Adrenal gland (tissue), 12 donors: ENCODE data around the gene ZNF831. TPM values are rescaled to one million over a fixed set of nuclear protein-coding genes. Genes with fewer than 3 reads are reported as not detected.
A peak's percentile ranks its signal among the peaks of the same experiment; 100 is the strongest.

Experiments
- DNase-seq, 7 donors: peaks; one replicate each; pipeline ENCODE4 v3.0.0-alpha.2; 2019 to 2020
- H3K27ac ChIP-seq, 5 donors: fragments of 200-600 bp; sonication (generic) in 4 of 5; 1 replicate in 3 of 5; 2 replicates in 2 of 5; pipeline versions ENCODE4 v1.5.1 to v1.8.0; 2016 to 2020; ENCODE audit warnings: mild to moderate bottlenecking in 1 of 5
- H3K27me3 ChIP-seq: fragments of 200-600 bp; 2 replicates; pipeline ENCODE4 v1.8.0; 2021
- H3K36me3 ChIP-seq, 2 donors: fragments of 200-600 bp; replicated peaks in 1 of 2; 1 replicate in 1 of 2; 2 replicates in 1 of 2; pipeline versions ENCODE4 v1.5.1 to v1.8.0; 2018 to 2022
- H3K4me1 ChIP-seq, 2 donors: fragments of 200-600 bp; replicated peaks in 1 of 2; 1 replicate in 1 of 2; 2 replicates in 1 of 2; pipeline versions ENCODE4 v1.5.1 to v1.8.0; 2018 to 2021
- H3K4me3 ChIP-seq, 4 donors: fragments of 200-600 bp; sonication (generic) in 3 of 4; one replicate each; pipeline ENCODE4 v1.5.1; 2016 to 2018
- H3K9me3 ChIP-seq, 3 donors: fragments of 200-600 bp; sonication (generic) in 1 of 3; replicated peaks in 1 of 3; 1 replicate in 2 of 3; 2 replicates in 1 of 3; pipeline versions ENCODE4 v1.5.1 to v1.8.0; 2016 to 2021
- POLR2A ChIP-seq, 2 donors: fragments of 450-650 bp; IDR thresholded peaks; one replicate each; pipeline ENCODE4 v1.6.1; 2017; ENCODE audit warnings: antibody characterized with exemption in 2 of 2, mild to moderate bottlenecking in 2 of 2, moderate library complexity in 1 of 2
- WGBS, 4 donors: extraction: QIAGEN DNeasy Blood & Tissue Kit in 2 of 4; methylation state at CpG; one replicate each; pipeline versions ENCODE4 v1.1.5 to v1.1.7; 2013 to 2017; 5-methylcytosine and 5-hydroxymethylcytosine counted together
- intact Hi-C, 2 donors: fragments of 100-400 bp; cut with DNase I; formaldehyde crosslinking; loops; one replicate each; pipeline versions ENCODE4 v1.14.1 to v1.15.0; 2022 to 2023
- polyA plus RNA-seq, 3 donors: library from polyadenylated mRNA; stranded (reverse); fragments of 200-250 nt in 2 of 3; fragments of 350-450 nt in 1 of 3; fragmentation: Illumina TruSeq in 1 of 3; extraction: RNeasy Lipid Tissue Mini Kit (QIAGEN cat#74804) in 1 of 3; gene quantifications; one replicate each; pipeline ENCODE4 v1.2.3, GENCODE V29; 2013 to 2014
- total RNA-seq, 9 donors: library from RNA; depleted of rRNA in 4 of 9; stranded (reverse); fragments of >200 nt in 4 of 9; fragments of 120-200 nt in 1 of 9; fragmentation: NEBNext Ultra II Directional in 1 of 9; extraction: Animal tissue kit (Norgen Biotek cat#: 25700) in 1 of 9; gene quantifications; one replicate each; pipeline versions ENCODE4 v1.1.0 to v1.2.4, GENCODE V29; 2013 to 2023
- TF ChIP-seq, protein P1 (sequence below), 6 experiments: fragments of 450-650 bp in 4 of 6; fragments of 200-600 bp in 2 of 6; sonication (generic) in 1 of 6; IDR thresholded peaks; 1 replicate in 5 of 6; 2 replicates in 1 of 6; pipeline versions ENCODE4 v1.5.1 to v1.8.0; 2016 to 2021; ENCODE audit warnings: antibody characterized with exemption in 6 of 6, mild to moderate bottlenecking in 2 of 6, moderate library complexity in 1 of 6
- donor health status: healthy with polysubstance abuse.
- donor health status: Bipolar disorder and iron deficiency.
- donor health status: DM: yes; HTN: yes; CAD: no.
- donor health status: DM: no; HTN: no; CAD: no.
- donor health status: DM: no; HTN: no; CAD: no.
- donor health status: DM: yes; HTN: yes; CAD: no.

Gene ZNF831
- total and polyA plus RNA-seq, 12 donors = 0.05 to 0.61 (median 0.15) TPM

DNA sequence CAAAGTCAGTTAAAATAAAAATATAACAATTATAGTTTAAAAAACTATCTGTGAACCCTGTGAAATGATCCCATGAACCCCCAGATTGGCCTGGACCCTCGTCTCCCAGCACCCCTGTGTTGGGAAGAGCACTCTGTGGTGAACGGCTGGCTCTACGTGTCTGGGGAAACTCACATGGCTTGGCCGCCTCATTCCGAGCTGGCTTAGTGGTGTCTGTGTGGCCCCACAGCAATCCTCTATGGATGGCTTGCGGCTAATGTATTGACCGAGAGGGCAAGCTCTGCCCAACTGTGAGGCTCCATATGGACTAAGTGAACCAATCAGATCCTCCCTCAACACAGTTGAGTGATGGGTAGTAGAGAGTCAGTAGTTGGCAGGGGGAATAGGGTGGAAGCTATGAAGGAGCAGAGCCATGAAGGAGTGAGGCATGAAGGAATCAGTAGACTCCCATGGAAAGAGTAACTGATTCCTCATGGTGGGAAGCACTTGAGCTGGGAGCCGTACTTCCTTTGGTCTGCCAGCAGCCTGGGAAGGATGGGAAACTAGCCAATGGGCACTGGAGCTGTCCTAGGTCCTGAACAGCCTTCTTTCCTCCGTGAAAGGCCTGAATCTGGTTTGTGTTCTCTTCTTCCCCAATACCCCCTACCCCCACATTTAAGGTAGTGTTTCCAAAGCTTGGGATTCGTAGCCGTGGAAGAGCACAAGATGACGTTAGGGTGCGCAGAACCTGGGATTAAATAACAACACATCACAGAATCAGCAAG, 21.6 kb upstream of the ZNF831 start:
- DNase-seq = peak in 1 of 7 donors; percentile 29
- Histone ChIP-seq H3K9me3 (no peaks in the 10 kb centered on the region), H3K27me3 (no peaks in the 10 kb centered on the region), H3K4me1 (peaks cover 0 to 8% of the 10 kb centered on the region in 2 donors), H3K27ac (no peak overlapping the region), H3K36me3 (no peaks in the 10 kb centered on the region), H3K4me3 (no peak overlapping the region)
- intact Hi-C loops = no loop called here
- 71 to 79% (median 73%) methylated on average over 13 of the region's 13 CpGs for WGBS, 4 donors
- no peak for TF ChIP-seq POLR2A (IDR thresholded peaks at IDR 0.05)
- TF ChIP-seq, protein P1, sequence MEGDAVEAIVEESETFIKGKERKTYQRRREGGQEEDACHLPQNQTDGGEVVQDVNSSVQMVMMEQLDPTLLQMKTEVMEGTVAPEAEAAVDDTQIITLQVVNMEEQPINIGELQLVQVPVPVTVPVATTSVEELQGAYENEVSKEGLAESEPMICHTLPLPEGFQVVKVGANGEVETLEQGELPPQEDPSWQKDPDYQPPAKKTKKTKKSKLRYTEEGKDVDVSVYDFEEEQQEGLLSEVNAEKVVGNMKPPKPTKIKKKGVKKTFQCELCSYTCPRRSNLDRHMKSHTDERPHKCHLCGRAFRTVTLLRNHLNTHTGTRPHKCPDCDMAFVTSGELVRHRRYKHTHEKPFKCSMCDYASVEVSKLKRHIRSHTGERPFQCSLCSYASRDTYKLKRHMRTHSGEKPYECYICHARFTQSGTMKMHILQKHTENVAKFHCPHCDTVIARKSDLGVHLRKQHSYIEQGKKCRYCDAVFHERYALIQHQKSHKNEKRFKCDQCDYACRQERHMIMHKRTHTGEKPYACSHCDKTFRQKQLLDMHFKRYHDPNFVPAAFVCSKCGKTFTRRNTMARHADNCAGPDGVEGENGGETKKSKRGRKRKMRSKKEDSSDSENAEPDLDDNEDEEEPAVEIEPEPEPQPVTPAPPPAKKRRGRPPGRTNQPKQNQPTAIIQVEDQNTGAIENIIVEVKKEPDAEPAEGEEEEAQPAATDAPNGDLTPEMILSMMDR (IDR thresholded peaks at IDR 0.05) = no peak

DNA sequence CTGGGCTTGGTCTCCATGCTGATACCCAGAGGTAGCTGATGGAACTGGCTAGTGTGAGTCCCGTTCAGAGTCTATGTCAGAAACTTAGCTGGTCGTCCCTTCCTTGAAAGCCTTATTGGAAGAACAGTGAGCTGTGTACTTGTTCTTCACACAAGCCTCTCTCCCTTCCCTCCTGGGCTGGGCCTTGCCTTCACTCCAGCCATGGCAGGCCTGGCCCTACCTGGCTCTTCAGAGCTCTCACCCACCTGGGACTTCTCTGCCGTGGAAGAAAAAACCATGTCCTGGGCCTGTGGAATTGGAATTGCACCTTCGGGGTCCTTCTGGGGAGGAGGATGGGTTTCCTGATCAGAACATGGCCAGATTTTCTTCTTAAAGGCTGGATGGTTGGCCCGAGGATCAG, 20.3 kb upstream of the ZNF831 start:
- Histone ChIP-seq H3K9me3 (no peaks in the 10 kb centered on the region), H3K27me3 (no peaks in the 10 kb centered on the region), H3K36me3 (no peaks in the 10 kb centered on the region), H3K4me1 (peaks cover 0 to 17% of the 10 kb centered on the region in 2 donors), H3K27ac (no peak overlapping the region), H3K4me3 (no peak overlapping the region)
- TF ChIP-seq, protein P1 (IDR thresholded peaks at IDR 0.05) = no peak
- TF ChIP-seq POLR2A (IDR thresholded peaks at IDR 0.05) = no peak
- DNase-seq = no peak
- intact Hi-C loops = no loop called here
- 68 to 85% (median 76%) methylated on average over 5 of the region's 5 CpGs for WGBS, 4 donors

DNA sequence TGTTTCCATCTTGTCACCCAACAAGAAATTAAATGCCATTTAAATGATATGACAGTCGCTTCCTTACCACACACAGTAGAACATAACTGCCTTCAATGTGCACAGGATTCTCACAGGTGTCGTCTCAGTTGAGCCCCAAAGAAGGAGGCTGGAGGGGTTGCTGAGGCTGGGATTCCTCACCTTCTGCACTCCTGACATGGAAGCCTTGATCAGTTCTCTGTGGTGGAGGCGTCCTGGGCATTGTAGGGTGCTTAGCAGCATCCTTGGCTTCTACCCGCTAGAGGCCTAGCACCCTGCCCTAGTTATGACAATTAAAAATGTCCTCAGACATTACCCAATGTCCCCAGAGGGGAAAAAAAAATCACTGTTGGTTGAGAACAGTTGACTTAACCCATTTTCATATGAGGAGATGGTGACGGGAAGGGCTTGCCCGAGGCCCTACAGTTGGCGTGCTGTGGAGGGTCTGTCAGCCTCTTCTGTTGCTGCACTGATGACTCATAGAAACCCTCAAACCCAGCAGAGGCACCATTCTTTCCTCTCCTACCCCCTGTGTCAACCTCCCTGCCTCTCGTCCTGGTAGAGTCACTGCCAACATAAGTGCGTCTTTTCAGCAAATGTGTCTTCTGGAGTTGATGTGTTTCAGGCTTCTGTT, 19.3 kb upstream of the ZNF831 start:
- intact Hi-C loops = no loop called here
- H3K9me3 ChIP-seq = no peaks in the 10 kb centered on the region
- peaks cover 0 to 17% of the 10 kb centered on the region in 2 donors for H3K4me1 ChIP-seq
- 82 to 88% (median 87%) methylated on average over 9 of the region's 9 CpGs for WGBS, 4 donors
- no peaks in the 10 kb centered on the region for H3K36me3 ChIP-seq
- TF ChIP-seq, protein P1 (IDR thresholded peaks at IDR 0.05) = no peak
- TF ChIP-seq POLR2A (IDR thresholded peaks at IDR 0.05) = no peak
- no peaks in the 10 kb centered on the region for H3K27me3 ChIP-seq
- H3K4me3 ChIP-seq = no peak overlapping the region
- H3K27ac ChIP-seq = no peak overlapping the region
- no peak for DNase-seq

DNA sequence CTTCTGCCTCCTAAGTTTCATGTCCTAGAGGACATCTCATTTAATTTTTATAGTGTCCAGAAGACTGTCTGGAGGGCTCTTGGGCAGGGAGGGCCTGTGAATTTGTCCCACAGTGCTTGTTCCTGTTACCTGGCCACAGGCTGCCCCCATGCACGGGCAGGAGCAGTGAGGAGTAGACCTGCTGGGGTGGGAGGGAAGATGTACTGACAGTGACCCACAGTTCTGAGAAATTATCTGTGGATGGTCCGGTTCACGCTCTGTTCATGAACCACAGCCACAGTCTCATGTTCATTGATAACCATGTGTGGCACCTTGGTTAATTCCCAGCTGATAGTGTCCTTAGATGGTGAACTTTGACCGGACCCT, 18.8 kb upstream of the ZNF831 start:
- no peak overlapping the region for H3K4me3 ChIP-seq
- no peaks in the 10 kb centered on the region for H3K9me3 ChIP-seq
- intact Hi-C loops = no loop called here
- no peak for TF ChIP-seq POLR2A (IDR thresholded peaks at IDR 0.05)
- TF ChIP-seq, protein P1 (IDR thresholded peaks at IDR 0.05) = no peak
- H3K27ac ChIP-seq = no peak overlapping the region
- WGBS, 4 donors = 94 to 100% (median 98%) methylated on average over 3 to 4 of the region's 4 CpGs
- H3K36me3 ChIP-seq = no peaks in the 10 kb centered on the region
- no peak for DNase-seq
- H3K4me1 ChIP-seq = peaks cover 0 to 17% of the 10 kb centered on the region in 2 donors
- no peaks in the 10 kb centered on the region for H3K27me3 ChIP-seq
